GM19395 (cell line): ENCODE data around the gene CSTF2T.
"Not testable (repeated sequence)": the region's sequence is repeated elsewhere in the genome, so short reads cannot be mapped to it uniquely, and the experiment has no call there.

Experiments
- ATAC-seq: cut with Tn5 transposase; IDR thresholded peaks from one replicate; pipeline ENCODE4 v1.9.1; 2021; ENCODE audit warnings: mild to moderate bottlenecking, moderate library complexity; ENCODE audit not compliant: unreplicated experiment

Gene CSTF2T

GRCh38 chr10:51698473-51699063 is 827 bp downstream of the CSTF2T start:
- no peak for ATAC-seq

- no peak for ATAC-seq
These were observed 3.1 kb downstream of the CSTF2T start for GRCh38 chr10:51696251-51696650.

- no peak for ATAC-seq
These were observed 5.2 kb downstream of the CSTF2T start for GRCh38 chr10:51694086-51694768.

GRCh38 chr10:51691135-51691534 is 8.3 kb downstream of the CSTF2T start:
- no peak for ATAC-seq

- no peak for ATAC-seq
These were observed 9.9 kb downstream of the CSTF2T start for GRCh38 chr10:51689536-51689935.

GRCh38 chr10:51688826-51689225 is 10.6 kb downstream of the CSTF2T start:
- ATAC-seq = not testable (repeated sequence)

- no peak for ATAC-seq
These were observed 12.1 kb downstream of the CSTF2T start for GRCh38 chr10:51687296-51687695.

- ATAC-seq = no peak
These were observed 13.6 kb downstream of the CSTF2T start for GRCh38 chr10:51685768-51686167.

GRCh38 chr10:51683031-51683691 is 16.2 kb downstream of the CSTF2T start:
- ATAC-seq = no peak

GRCh38 chr10:51679841-51680240 is 19.6 kb downstream of the CSTF2T start:
- ATAC-seq = no peak

- no peak for ATAC-seq
These were observed 24.3 kb downstream of the CSTF2T start for GRCh38 chr10:51675088-51675487.

- no peak for ATAC-seq
These were observed 27.3 kb downstream of the CSTF2T start for GRCh38 chr10:51672039-51672535.

GRCh38 chr10:51669041-51669440 is 30.4 kb downstream of the CSTF2T start:
- no peak for ATAC-seq

- ATAC-seq = no peak
These were observed 31.1 kb downstream of the CSTF2T start for GRCh38 chr10:51668336-51668689.

- no peak for ATAC-seq
These were observed 31.6 kb downstream of the CSTF2T start for GRCh38 chr10:51667678-51668335.

- ATAC-seq = no peak
These were observed 32.9 kb downstream of the CSTF2T start for GRCh38 chr10:51666456-51666855.

- ATAC-seq = no peak
These were observed 36.3 kb downstream of the CSTF2T start for GRCh38 chr10:51663086-51663485.

- ATAC-seq = no peak
These were observed 40.1 kb downstream of the CSTF2T start for GRCh38 chr10:51659344-51659743.

GRCh38 chr10:51658000-51658399 is 41.4 kb downstream of the CSTF2T start:
- no peak for ATAC-seq

- ATAC-seq = no peak
These were observed 42.9 kb downstream of the CSTF2T start for GRCh38 chr10:51656503-51656902.

GRCh38 chr10:51654918-51655317 is 44.5 kb downstream of the CSTF2T start:
- no peak for ATAC-seq

- no peak for ATAC-seq
These were observed 46.4 kb downstream of the CSTF2T start for GRCh38 chr10:51653025-51653424.
